A549 (cell line): ENCODE data around the gene PRKN. TPM values are rescaled to one million over a fixed set of nuclear protein-coding genes. Genes with fewer than 3 reads are reported as not detected.

Experiments
- ATAC-seq, 2 experiments: fragments of 200-7000 bp in 1 of 2; fragments of >200 bp in 1 of 2; cut with Nextera tagmentation in 1 of 2; cut with Tn5 transposase in 1 of 2; 3 replicates each; pipeline versions ENCODE4 v1.8.0 to v1.9.1; 2018 to 2020; ENCODE audit warnings: mild to moderate bottlenecking in 1 of 2, moderate library complexity in 1 of 2
- CTCF ChIA-PET: fragments of 300-600 bp; sonication (Branson Sonifier 250); formaldehyde crosslinking; extraction: SDS; loops from one replicate; lab custom pipeline; 2021; ENCODE audit warnings: antibody characterized with exemption, inconsistent platforms; lab: Yijun Ruan, JAX
- POLR2A ChIA-PET: fragments of 350-600 bp; formaldehyde crosslinking; extraction: SDS; loops from one replicate; lab custom pipeline; 2021; ENCODE audit warnings: antibody characterized with exemption, inconsistent platforms; lab: Yijun Ruan, JAX
- DNase-seq, 2 experiments: peaks; one replicate each; pipeline versions ENCODE4 v3.0.0 to v3.0.0-alpha.2; 2011 to 2016; ENCODE audit warnings: low read depth in 1 of 2, low spot score in 1 of 2
- FAIRE-seq: peaks from 2 replicates; lab custom pipeline; 2011; peaks lifted over from hg19 to GRCh38; lab: Jason Lieb, UNC
- H3K27ac ChIP-seq, 2 experiments: fragments of >200 bp; sonication (Bioruptor Twin); formaldehyde crosslinking; 3 replicates each; pipeline ENCODE4 v1.5.1; 2016 to 2017
- H3K4me1 ChIP-seq: fragments of >200 bp; sonication (Bioruptor Twin); formaldehyde crosslinking; 3 replicates; pipeline ENCODE4 v1.6.1; 2016
- H3K4me2 ChIP-seq: fragments of >200 bp; sonication (Bioruptor Twin); formaldehyde crosslinking; 3 replicates; pipeline ENCODE4 v1.6.1; 2016
- H3K4me3 ChIP-seq: fragments of >200 bp; sonication (Bioruptor Twin); formaldehyde crosslinking; 3 replicates; pipeline ENCODE4 v1.5.1; 2016
- H3K9me3 ChIP-seq: fragments of >200 bp; sonication (Bioruptor Twin); formaldehyde crosslinking; 3 replicates; pipeline ENCODE4 v1.6.1; 2016
- CBX2 ChIP-seq: fragments of 200-600 bp; sonication (generic); IDR thresholded peaks from 2 replicates; pipeline ENCODE4 v1.6.1; 2016; ENCODE audit warnings: low read depth, mild to moderate bottlenecking, borderline replicate concordance
- CBX8 ChIP-seq: fragments of 200-600 bp; sonication (generic); IDR thresholded peaks from 2 replicates; pipeline ENCODE4 v1.6.1; 2016
- CEBPB ChIP-seq, 2 experiments: fragments of >200 bp in 1 of 2; sonication (Bioruptor Twin) in 1 of 2; formaldehyde crosslinking in 1 of 2; IDR thresholded peaks; 2 replicates each; pipeline ENCODE4 v1.6.1; 2012 to 2016
- CHD4 ChIP-seq: fragments of 200-600 bp; sonication (generic); IDR thresholded peaks from 2 replicates; pipeline ENCODE4 v1.6.1; 2016; ENCODE audit warnings: antibody characterized with exemption, mild to moderate bottlenecking, borderline replicate concordance
- EHF ChIP-seq: fragments of 250-450 bp; sonication (Bioruptor Pico); IDR thresholded peaks from 2 replicates; pipeline ENCODE4 v1.5.0; 2020; ENCODE audit warnings: mild to moderate bottlenecking
- ESRRA ChIP-seq: fragments of 150-350 bp; IDR thresholded peaks from 2 replicates; pipeline ENCODE4 v1.6.1; 2014; ENCODE audit warnings: mild to moderate bottlenecking, low read length, borderline replicate concordance
- FOSB ChIP-seq: fragments of 250-450 bp; sonication (Bioruptor Pico); IDR thresholded peaks from 2 replicates; pipeline ENCODE4 v1.5.0; 2020; ENCODE audit warnings: mild to moderate bottlenecking, moderate library complexity
- GATA3 ChIP-seq: IDR thresholded peaks from 2 replicates; pipeline ENCODE4 v1.6.1; 2012; ENCODE audit warnings: borderline replicate concordance
- HOXA7 ChIP-seq: fragments of 250-450 bp; sonication (Bioruptor Pico); IDR thresholded peaks from 2 replicates; pipeline ENCODE4 v1.5.0; 2020; ENCODE audit warnings: mild to moderate bottlenecking, moderate library complexity
- JUN ChIP-seq, 2 experiments: fragments of >200 bp; sonication (Bioruptor Twin); formaldehyde crosslinking; IDR thresholded peaks; 2 replicates in 1 of 2; 3 replicates in 1 of 2; pipeline ENCODE4 v1.6.1; 2016 to 2017
- JUNB ChIP-seq: fragments of >200 bp; sonication (Bioruptor Twin); formaldehyde crosslinking; IDR thresholded peaks from 2 replicates; pipeline ENCODE4 v1.6.1; 2016
- MAZ ChIP-seq: fragments of 150-350 bp; IDR thresholded peaks from 2 replicates; pipeline ENCODE4 v1.6.1; 2014; ENCODE audit warnings: antibody characterized with exemption, low read depth, low read length, borderline replicate concordance
- PHF8 ChIP-seq: fragments of 200-600 bp; sonication (generic); IDR thresholded peaks from 2 replicates; pipeline ENCODE4 v1.6.1; 2016; ENCODE audit warnings: low read depth, mild to moderate bottlenecking, antibody characterized with exemption, moderate library complexity, borderline replicate concordance
- POLR2AphosphoS2 ChIP-seq: conservative IDR thresholded peaks from 2 replicates; pipeline ENCODE4 v1.6.1; 2012; ENCODE audit warnings: low read length, improper control_type of control experiment, inconsistent platforms
- RAD21 ChIP-seq, 2 experiments: fragments of >200 bp in 1 of 2; sonication (Bioruptor Twin) in 1 of 2; formaldehyde crosslinking in 1 of 2; IDR thresholded peaks in 1 of 2; conservative IDR thresholded peaks in 1 of 2; 2 replicates in 1 of 2; 3 replicates in 1 of 2; pipeline ENCODE4 v1.6.1; 2012 to 2018; ENCODE audit warnings: inconsistent platforms in 1 of 2
- RARB ChIP-seq: fragments of 250-450 bp; sonication (Bioruptor Pico); IDR thresholded peaks from 2 replicates; pipeline ENCODE4 v1.8.0; 2021; ENCODE audit warnings: mild to moderate bottlenecking, moderate library complexity
- RCOR1 ChIP-seq: fragments of 150-350 bp; IDR thresholded peaks from 2 replicates; pipeline ENCODE4 v1.6.1; 2014; ENCODE audit warnings: antibody characterized with exemption, low read length, low read depth
- SMC3 ChIP-seq: fragments of >200 bp; sonication (Bioruptor Twin); formaldehyde crosslinking; IDR thresholded peaks from 3 replicates; pipeline ENCODE4 v1.6.1; 2018; ENCODE audit warnings: inconsistent platforms
- ZSCAN20 ChIP-seq: fragments of 250-450 bp; sonication (Bioruptor Pico); IDR thresholded peaks from 2 replicates; pipeline ENCODE4 v1.8.0; 2022; ENCODE audit warnings: mild to moderate bottlenecking, moderate library complexity
- WGBS: methylation state at CpG from one replicate; pipeline ENCODE4 v1.1.6; 2017; ENCODE audit errors: missing lambda C conversion rate; 5-methylcytosine and 5-hydroxymethylcytosine counted together
- polyA plus RNA-seq, 4 experiments: library from polyadenylated mRNA; depleted of rRNA in 3 of 4; stranded (reverse); fragments of >200 nt; fragmentation: RNase III in 1 of 4; extraction: RNeasy Plus Mini Kit Qiagen cat#74134 plus additional on column Dnase treatment in 1 of 4; gene quantifications; 2 replicates in 3 of 4; 3 replicates in 1 of 4; pipeline ENCODE4 v1.2.3, GENCODE V29; 2011 to 2017
- TF ChIP-seq, protein P1 (sequence below): fragments of >200 bp; sonication (Bioruptor Twin); formaldehyde crosslinking; IDR thresholded peaks from 3 replicates; pipeline ENCODE4 v1.5.1; 2016
- TF ChIP-seq, protein P2 (sequence below): fragments of >200 bp; sonication (Bioruptor Twin); formaldehyde crosslinking; IDR thresholded peaks from 3 replicates; pipeline ENCODE4 v1.6.1; 2016
- TF ChIP-seq, protein P3 (sequence below): fragments of 250-450 bp; sonication (Bioruptor Pico); IDR thresholded peaks from 2 replicates; pipeline ENCODE4 v1.5.0; 2020; ENCODE audit warnings: low read depth, mild to moderate bottlenecking, moderate library complexity
- TF ChIP-seq, protein P4 (sequence below): fragments of 450-650 bp; IDR thresholded peaks from 2 replicates; pipeline ENCODE4 v1.6.1; 2014; ENCODE audit warnings: antibody characterized with exemption

The PRKN gene
- polyA plus RNA-seq, 2 of the 4 experiments (the other 2 are of a cell fraction) = 0.36 to 0.39 TPM

DNA sequence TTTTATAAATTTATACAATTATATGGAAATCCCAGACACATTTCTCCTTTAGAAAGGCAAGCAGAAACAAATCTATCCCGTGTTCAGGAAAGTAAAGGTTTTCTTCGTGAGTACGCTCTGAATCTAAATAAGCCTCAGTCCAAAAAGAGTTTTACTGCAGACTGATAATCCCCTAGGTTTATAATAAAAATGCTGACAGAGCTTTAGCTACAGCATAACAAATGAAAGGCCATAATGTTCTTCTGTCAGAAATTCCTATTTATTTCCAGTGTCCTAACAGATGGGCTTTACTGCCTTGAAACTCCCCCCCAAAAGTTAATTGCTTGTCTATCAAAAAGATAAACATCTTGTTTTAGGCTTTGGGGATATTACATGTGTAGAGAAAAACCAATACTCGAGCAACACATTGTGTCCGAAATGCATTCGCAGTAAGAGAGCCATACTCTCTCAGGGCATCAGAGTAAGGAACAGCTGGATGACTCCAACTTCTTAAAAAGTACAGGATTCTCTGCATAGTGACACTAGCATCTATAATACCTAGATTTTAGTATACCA, 109.0 kb downstream of the PRKN start:
- H3K4me2 ChIP-seq = no peak overlapping the region
- H3K4me1 ChIP-seq = no peaks in the 10 kb centered on the region
- POLR2A ChIA-PET = no interaction called here
- H3K4me3 ChIP-seq = no peak overlapping the region
- 59% methylated on average over 6 of the region's 6 CpGs for WGBS
- no peak overlapping the region for H3K27ac ChIP-seq
- DNase-seq (no peak), FAIRE-seq (no peak), ATAC-seq (no peak)
- no peaks in the 10 kb centered on the region for H3K9me3 ChIP-seq
- TF ChIP-seq CHD4 = no peak
- TF ChIP-seq RARB = no peak
- CTCF ChIA-PET = interaction anchor here (0.6 kb wide), 1 partner anchor 963 kb away, joined by 4 read pairs; no protein-coding TSS in a partner anchor

DNA sequence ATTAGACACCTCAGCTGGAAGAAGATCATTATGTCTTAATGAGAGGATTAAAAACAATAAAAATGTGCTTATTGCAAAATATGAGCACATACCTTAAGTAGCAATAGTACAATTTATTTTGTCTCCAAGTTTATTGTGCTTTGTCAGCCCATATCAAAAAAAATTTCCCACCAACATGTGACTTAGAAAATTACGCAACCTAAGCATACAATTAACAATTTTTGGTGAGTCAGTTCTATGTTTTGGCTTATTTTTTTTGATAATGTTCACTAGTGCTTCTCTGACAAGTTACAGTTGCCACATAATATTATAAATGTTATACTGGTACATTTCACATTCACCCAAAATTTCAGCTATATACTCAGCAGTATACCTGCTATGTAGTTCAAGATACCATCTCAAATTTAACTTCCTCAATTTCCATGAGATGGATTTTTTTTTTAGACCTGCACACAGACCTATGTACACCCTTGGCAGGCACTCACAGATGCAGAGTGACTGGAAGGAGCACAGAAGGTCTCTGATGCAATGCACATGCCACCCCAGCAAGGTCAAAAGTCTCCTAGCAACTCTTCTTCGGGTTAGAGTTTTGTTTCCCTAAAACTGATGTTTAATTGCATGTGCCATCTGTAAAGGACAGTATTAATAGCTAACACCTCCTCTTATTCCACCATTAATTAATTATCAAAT, 112.4 kb downstream of the PRKN start:
- no peak for ATAC-seq
- FAIRE-seq = no peak

DNA sequence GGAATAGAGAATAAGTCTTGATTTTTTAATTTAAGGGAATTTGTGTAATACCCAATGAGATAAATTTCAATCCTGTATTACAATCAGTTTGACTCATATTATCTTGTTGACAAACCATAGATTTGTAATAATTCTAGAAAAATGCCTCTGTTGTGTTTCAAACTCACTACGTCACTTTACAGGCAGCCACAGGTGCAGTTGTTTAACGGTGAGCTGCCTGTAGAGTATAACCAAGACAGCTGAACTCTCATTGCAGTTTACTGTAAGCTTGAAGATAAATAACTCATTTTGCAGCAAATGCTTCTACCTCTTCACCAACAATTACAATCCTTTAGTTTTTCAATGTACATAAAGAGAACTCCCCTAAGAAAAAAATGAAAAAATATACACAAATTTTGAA, 114.3 kb downstream of the PRKN start:
- ATAC-seq (no peak), DNase-seq (no peak), FAIRE-seq (no peak)
- Histone ChIP-seq H3K9me3 (no peaks in the 10 kb centered on the region), H3K4me1 (no peaks in the 10 kb centered on the region), H3K4me3 (no peak overlapping the region), H3K4me2 (no peak overlapping the region), H3K27ac (no peak overlapping the region)
- 65% methylated on average over 2 of the region's 2 CpGs for WGBS
- ChIA-PET CTCF (no interaction called here), POLR2A (no interaction called here)
- TF ChIP-seq CEBPB (IDR thresholded peaks at IDR 0.05) (no peak), MAZ (no peak), CBX8 (no peak), JUN (IDR thresholded peaks at IDR 0.05) (no peak), RCOR1 (no peak), ESRRA (no peak), CBX2 (no peak), SMC3 (no peak)
- TF ChIP-seq, protein P1, sequence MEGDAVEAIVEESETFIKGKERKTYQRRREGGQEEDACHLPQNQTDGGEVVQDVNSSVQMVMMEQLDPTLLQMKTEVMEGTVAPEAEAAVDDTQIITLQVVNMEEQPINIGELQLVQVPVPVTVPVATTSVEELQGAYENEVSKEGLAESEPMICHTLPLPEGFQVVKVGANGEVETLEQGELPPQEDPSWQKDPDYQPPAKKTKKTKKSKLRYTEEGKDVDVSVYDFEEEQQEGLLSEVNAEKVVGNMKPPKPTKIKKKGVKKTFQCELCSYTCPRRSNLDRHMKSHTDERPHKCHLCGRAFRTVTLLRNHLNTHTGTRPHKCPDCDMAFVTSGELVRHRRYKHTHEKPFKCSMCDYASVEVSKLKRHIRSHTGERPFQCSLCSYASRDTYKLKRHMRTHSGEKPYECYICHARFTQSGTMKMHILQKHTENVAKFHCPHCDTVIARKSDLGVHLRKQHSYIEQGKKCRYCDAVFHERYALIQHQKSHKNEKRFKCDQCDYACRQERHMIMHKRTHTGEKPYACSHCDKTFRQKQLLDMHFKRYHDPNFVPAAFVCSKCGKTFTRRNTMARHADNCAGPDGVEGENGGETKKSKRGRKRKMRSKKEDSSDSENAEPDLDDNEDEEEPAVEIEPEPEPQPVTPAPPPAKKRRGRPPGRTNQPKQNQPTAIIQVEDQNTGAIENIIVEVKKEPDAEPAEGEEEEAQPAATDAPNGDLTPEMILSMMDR = no peak
- TF ChIP-seq, protein P2, sequence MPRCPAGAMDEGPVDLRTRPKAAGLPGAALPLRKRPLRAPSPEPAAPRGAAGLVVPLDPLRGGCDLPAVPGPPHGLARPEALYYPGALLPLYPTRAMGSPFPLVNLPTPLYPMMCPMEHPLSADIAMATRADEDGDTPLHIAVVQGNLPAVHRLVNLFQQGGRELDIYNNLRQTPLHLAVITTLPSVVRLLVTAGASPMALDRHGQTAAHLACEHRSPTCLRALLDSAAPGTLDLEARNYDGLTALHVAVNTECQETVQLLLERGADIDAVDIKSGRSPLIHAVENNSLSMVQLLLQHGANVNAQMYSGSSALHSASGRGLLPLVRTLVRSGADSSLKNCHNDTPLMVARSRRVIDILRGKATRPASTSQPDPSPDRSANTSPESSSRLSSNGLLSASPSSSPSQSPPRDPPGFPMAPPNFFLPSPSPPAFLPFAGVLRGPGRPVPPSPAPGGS = no peak
- TF ChIP-seq, protein P3, sequence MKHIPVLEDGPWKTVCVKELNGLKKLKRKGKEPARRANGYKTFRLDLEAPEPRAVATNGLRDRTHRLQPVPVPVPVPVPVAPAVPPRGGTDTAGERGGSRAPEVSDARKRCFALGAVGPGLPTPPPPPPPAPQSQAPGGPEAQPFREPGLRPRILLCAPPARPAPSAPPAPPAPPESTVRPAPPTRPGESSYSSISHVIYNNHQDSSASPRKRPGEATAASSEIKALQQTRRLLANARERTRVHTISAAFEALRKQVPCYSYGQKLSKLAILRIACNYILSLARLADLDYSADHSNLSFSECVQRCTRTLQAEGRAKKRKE (CRISPR knock-in tag) = no peak
- TF ChIP-seq, protein P4, sequence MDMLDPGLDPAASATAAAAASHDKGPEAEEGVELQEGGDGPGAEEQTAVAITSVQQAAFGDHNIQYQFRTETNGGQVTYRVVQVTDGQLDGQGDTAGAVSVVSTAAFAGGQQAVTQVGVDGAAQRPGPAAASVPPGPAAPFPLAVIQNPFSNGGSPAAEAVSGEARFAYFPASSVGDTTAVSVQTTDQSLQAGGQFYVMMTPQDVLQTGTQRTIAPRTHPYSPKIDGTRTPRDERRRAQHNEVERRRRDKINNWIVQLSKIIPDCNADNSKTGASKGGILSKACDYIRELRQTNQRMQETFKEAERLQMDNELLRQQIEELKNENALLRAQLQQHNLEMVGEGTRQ = no peak

More for the DNA sequence above, 112.4 kb downstream of the PRKN start:
- Histone ChIP-seq H3K4me1 (no peaks in the 10 kb centered on the region), H3K4me3 (no peak overlapping the region), H3K4me2 (no peak overlapping the region), H3K9me3 (no peaks in the 10 kb centered on the region), H3K27ac (no peak overlapping the region)
- TF ChIP-seq CBX8 (no peak), RAD21 (conservative IDR thresholded peaks at IDR 0.05 in 1 of 2, IDR thresholded peaks at IDR 0.05 in 1 of 2) (no peak), HOXA7 (CRISPR knock-in tag) (no peak), GATA3 (no peak), JUNB (no peak), FOSB (CRISPR knock-in tag) (no peak), EHF (CRISPR knock-in tag) (no peak), MAZ (no peak), PHF8 (no peak), POLR2AphosphoS2 (no peak), ZSCAN20 (CRISPR knock-in tag) (no peak)
- TF ChIP-seq, protein P3 (CRISPR knock-in tag) = no peak
- POLR2A ChIA-PET = no interaction called here
- DNase-seq = no peak
- WGBS = 42% methylated on average over 2 of the region's 2 CpGs
- CTCF ChIA-PET = no interaction called here
